Stimulated activated CD8-positive, alpha-beta memory T cell treated with anti-CD3 and anti-CD28 coated beads, Interleukin-7, amount 100 ng/mL, for 4 hours (primary cell): ENCODE data around the gene PDPN.
"Not testable (repeated sequence)": the region's sequence is repeated elsewhere in the genome, so short reads cannot be mapped to it uniquely, and the experiment has no call there.

ENCODE experiments used
- DNase-seq, 2 donors: peaks; one replicate each; pipeline ENCODE4 v3.0.0-alpha.2; 2020; ENCODE audit warnings: low read depth in 2 of 2

PDPN gene

DNA sequence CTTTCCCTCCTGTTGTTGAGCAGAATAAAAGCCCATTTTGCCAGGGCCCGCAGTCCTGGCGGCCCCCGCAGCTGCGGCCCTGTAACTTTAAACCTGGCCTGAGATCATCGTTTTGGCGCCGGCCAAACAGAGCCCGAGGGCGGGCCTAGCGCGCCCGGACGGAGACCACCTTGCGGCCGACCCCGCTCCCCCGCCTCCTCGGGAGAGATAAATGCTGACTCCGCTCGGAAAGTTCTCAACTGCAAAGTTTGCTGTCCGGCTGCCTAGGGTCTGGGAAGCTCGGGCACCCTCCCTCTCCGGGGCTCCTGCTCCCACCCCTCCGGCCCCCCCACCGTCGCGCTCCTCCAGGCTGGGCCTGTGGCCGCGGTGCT is at the start of gene PDPN:
Gene PDPN, plus strand, starts transcription at position 238 of the 371 bp plus-strand sequence. CDS start 202 bp downstream, outside the sequence.
- DNase-seq, result no peak

GRCh38 chr1:13535227-13535626 is 48.4 kb upstream of the PDPN start:
- DNase-seq, result no peak

DNA sequence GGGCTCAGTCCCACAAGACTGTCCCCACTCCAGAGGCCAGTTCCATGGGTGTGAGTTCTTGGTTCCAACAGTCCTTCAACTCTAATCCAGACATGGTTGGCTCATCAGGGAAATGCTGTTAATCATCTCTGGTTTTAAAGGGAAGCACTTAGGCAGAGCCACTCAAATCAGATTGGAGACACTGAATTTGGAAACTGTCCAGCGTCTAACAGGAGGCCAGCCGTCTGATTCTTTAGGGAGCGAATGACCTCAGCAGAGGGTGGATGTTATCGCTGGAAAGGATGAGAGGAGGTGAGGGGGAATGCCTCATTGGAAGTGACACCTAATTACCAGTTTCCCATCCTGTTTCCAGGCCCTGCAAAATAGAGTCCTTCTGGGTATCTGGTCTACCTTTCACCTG is 47.1 kb upstream of the PDPN start:
- DNase-seq, result no peak

DNA sequence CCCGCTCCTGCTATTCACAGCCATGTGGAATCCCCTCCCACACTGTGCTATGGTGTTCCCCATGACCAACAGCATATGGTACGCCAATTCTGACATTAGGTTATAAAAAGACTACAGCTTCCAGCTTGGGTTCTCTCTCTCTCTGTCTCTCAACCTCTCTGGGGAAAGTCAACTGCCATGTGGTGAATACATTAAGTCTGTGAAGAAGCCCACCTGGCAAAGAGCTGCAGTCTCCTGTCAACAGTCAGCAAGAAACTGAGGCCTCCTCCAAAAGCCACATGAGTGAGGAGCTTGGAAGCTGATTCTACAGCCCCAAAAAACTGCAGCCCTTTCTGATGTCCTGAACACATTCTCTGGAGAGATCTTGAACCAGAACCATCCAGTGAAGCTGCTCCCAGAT is 44.8 kb upstream of the PDPN start:
- no peak for DNase-seq

GRCh38 chr1:13539683-13540082 is 43.9 kb upstream of the PDPN start:
- DNase-seq, result no peak

- no peak for DNase-seq
Observed at GRCh38 chr1:13540866-13541265, 42.8 kb upstream of the PDPN start.

GRCh38 chr1:13541435-13542215 is 42.0 kb upstream of the PDPN start:
- no peak for DNase-seq

GRCh38 chr1:13543451-13544220 is 40.0 kb upstream of the PDPN start:
- DNase-seq, result no peak

- no peak for DNase-seq
Observed at GRCh38 chr1:13544221-13544556, 39.4 kb upstream of the PDPN start.

GRCh38 chr1:13546791-13547190 is 36.8 kb upstream of the PDPN start:
- no peak for DNase-seq

DNA sequence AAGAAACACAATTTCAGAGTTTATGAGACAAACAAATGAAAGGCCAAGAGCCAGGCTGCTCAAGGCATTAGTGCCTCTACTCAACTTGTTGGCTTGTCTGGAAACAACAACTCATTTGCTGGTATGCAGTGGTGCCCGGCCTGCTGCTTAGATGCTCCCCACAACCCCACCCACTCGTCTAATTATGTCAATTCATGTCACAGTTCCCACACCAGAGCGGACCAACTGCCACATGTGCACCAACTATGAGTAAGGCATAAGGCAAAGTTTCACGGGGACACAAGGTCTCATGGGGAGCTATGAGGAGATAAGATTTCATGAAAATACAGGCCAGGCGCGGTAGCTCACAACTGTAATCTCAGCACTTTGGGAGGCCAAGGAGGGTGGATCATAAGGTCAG is 35.4 kb upstream of the PDPN start:
- DNase-seq, result no peak

DNA sequence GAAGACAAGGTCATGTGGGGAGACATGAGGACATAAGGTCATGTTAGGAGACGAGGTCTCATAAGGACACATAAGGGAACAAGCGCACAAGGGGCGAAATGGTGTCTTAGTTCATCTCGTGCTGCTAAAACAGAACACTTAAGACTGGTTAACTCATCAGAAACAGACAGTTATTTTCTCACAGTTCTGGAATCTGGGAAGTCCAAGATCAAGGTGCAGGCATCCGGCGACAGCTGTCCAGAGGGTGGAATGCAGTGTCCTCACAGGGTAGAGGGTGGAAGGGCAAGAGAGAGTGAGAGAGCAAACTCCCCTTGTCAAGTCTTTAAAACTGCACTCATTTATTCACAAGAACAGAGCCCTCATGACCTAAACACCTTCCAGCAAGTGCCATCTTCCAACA is 34.6 kb upstream of the PDPN start:
- no peak for DNase-seq

- DNase-seq, result no peak
Observed at GRCh38 chr1:13549521-13549920, 34.1 kb upstream of the PDPN start.

- DNase-seq, result no peak
Observed at GRCh38 chr1:13550663-13551062, 33.0 kb upstream of the PDPN start.

GRCh38 chr1:13554798-13555197 is 28.8 kb upstream of the PDPN start:
- no peak for DNase-seq

- no peak for DNase-seq
Observed at GRCh38 chr1:13556224-13556764, 27.3 kb upstream of the PDPN start.

DNA sequence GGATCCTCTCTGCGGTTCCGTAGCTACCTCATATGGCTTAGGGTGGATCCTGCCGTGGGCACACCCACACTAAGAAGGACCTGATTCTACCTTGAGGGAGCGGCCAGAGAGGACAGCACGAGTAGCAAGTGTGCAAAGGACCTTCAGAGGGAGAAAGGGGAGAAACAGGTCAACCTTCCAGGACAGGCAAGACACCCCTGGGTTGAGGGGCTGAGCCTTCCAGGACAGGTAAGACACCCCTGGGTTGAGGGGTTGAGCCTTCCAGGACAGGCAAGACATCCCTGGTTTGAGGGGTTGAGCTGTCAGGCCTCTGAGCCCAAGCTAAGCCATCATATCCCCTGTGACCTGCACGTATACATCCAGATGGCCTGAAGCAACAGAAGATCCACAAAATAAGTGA is 23.1 kb upstream of the PDPN start:
- DNase-seq, result no peak

GRCh38 chr1:13562981-13563380 is 20.7 kb upstream of the PDPN start:
- not testable (repeated sequence) for DNase-seq

GRCh38 chr1:13564073-13564472 is 19.6 kb upstream of the PDPN start:
- DNase-seq, result no peak

- DNase-seq, result not testable (repeated sequence)
Observed at GRCh38 chr1:13570435-13570834, 13.2 kb upstream of the PDPN start.

DNA sequence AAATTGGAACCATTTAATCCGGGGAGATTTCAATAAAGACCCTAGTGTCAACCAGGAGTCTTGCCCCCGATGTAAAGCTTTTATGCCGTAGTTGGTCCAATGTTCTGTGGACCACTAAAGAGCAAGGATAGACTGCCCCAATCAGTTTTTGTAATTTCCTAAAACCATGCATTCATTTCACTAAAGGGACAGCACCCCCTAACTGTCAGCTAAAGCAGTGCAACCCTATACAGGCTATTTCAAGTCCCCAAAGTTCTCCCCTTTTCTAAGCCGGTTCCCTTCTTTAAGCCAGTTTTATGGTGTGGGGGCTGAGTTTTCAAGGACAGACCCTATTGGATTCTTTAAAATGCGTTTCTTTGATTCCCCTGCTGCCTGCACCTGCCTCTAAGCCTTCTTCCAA is 12.7 kb upstream of the PDPN start:
- DNase-seq, result no peak

- DNase-seq, result no peak
Observed at GRCh38 chr1:13573586-13573985, 10.0 kb upstream of the PDPN start.

DNA sequence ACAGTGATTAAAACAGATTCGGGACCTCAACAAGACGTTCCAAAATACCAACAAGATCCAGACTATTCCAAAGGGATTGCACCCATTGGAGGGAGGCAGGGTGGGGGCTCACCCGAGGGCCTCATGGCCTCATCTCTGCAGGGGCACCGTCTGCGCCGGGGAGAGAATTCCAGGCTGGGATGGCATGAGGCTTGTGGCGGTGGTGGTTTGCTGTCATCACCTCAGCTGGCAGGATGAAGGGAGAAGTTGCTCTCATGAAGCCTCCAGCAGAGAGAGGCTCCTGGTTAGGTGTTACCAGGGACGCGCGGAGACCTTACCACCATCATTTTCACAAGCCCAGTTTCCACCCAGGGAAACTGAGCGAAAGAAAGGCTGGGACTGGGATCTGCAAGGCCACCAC is 6.7 kb upstream of the PDPN start:
- DNase-seq, result no peak
